ENCODE measurements around the gene TBX10. TPM values are rescaled to one million over a fixed set of nuclear protein-coding genes. Genes with fewer than 3 reads are reported as not detected.
"Not testable (repeated sequence)": the region's sequence is repeated elsewhere in the genome, so short reads cannot be mapped to it uniquely, and the experiment has no call there.

TBX10 gene
- polyA plus RNA-seq, 1 donor from 2014 or later: not detected

DNA sequence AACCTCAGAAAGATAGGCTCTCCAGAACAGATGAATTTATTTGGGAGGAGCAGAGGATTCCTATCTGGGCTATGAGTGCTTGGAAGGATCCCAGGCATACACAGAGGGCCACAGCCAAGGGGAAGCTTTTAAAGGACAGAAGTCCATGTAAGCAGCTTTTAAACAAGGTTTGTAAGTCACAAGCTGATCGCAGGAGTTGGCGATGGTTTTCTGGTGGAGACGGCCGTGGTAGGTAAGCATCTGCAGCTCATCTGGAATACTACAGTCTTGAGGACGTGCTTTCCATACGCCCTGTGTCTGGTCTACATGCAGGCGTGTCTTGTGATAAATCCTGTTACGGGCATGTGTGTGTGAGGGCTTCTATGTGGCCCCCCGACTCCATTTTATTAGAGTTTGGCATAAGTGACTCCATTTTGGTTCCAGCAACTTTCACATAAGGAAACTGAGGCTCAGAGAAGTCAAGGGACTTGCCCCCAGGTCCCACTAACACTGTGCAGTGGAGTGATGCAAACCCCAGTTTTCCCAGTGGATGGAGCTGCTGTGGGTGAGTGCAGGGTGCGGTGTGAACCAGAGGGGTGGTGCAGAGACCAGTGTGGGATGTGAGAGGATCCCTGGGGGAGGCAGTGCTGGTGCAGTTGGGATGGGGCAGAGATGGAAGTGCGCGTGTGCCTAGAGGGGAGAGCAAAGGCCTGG, 22.7 kb upstream of the TBX10 start:
- H2AFZ ChIP-seq (ENCODE audit: low read depth, low read length): no peak overlapping the region
- no peaks in the 10 kb centered on the region for H3K9me3 ChIP-seq (ENCODE audit: low read length)
- TF ChIP-seq POLR2AphosphoS5 (IDR thresholded peaks at IDR 0.05) (no peak), EZH2 (IDR thresholded peaks at IDR 0.05; ENCODE audit: borderline replicate concordance, insufficient read depth, low read length, poor library complexity, severe bottlenecking) (no peak), RAD21 (conservative IDR thresholded peaks at IDR 0.05) (no peak), SMC3 (conservative IDR thresholded peaks at IDR 0.05; ENCODE audit: poor library complexity) (no peak), MXI1 (conservative IDR thresholded peaks at IDR 0.05; ENCODE audit: poor library complexity, severe bottlenecking) (no peak), EP300 (conservative IDR thresholded peaks at IDR 0.05; ENCODE audit: poor library complexity, severe bottlenecking) (no peak), TAF1 (IDR thresholded peaks at IDR 0.05; ENCODE audit: low read depth) (no peak)
- TF ChIP-seq, protein P1, sequence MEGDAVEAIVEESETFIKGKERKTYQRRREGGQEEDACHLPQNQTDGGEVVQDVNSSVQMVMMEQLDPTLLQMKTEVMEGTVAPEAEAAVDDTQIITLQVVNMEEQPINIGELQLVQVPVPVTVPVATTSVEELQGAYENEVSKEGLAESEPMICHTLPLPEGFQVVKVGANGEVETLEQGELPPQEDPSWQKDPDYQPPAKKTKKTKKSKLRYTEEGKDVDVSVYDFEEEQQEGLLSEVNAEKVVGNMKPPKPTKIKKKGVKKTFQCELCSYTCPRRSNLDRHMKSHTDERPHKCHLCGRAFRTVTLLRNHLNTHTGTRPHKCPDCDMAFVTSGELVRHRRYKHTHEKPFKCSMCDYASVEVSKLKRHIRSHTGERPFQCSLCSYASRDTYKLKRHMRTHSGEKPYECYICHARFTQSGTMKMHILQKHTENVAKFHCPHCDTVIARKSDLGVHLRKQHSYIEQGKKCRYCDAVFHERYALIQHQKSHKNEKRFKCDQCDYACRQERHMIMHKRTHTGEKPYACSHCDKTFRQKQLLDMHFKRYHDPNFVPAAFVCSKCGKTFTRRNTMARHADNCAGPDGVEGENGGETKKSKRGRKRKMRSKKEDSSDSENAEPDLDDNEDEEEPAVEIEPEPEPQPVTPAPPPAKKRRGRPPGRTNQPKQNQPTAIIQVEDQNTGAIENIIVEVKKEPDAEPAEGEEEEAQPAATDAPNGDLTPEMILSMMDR (IDR thresholded peaks at IDR 0.05; ENCODE audit: poor library complexity, severe bottlenecking): no peak
- TF ChIP-seq, protein P2, sequence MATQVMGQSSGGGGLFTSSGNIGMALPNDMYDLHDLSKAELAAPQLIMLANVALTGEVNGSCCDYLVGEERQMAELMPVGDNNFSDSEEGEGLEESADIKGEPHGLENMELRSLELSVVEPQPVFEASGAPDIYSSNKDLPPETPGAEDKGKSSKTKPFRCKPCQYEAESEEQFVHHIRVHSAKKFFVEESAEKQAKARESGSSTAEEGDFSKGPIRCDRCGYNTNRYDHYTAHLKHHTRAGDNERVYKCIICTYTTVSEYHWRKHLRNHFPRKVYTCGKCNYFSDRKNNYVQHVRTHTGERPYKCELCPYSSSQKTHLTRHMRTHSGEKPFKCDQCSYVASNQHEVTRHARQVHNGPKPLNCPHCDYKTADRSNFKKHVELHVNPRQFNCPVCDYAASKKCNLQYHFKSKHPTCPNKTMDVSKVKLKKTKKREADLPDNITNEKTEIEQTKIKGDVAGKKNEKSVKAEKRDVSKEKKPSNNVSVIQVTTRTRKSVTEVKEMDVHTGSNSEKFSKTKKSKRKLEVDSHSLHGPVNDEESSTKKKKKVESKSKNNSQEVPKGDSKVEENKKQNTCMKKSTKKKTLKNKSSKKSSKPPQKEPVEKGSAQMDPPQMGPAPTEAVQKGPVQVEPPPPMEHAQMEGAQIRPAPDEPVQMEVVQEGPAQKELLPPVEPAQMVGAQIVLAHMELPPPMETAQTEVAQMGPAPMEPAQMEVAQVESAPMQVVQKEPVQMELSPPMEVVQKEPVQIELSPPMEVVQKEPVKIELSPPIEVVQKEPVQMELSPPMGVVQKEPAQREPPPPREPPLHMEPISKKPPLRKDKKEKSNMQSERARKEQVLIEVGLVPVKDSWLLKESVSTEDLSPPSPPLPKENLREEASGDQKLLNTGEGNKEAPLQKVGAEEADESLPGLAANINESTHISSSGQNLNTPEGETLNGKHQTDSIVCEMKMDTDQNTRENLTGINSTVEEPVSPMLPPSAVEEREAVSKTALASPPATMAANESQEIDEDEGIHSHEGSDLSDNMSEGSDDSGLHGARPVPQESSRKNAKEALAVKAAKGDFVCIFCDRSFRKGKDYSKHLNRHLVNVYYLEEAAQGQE (IDR thresholded peaks at IDR 0.05; ENCODE audit: borderline replicate concordance): no peak
- H3K27me3 ChIP-seq (ENCODE audit: insufficient read depth, low read depth, low read length): no peaks in the 10 kb centered on the region
- H3K9ac ChIP-seq (ENCODE audit: low read length): no peak overlapping the region
- H3K4me3 ChIP-seq (ENCODE audit: low read length): no peak overlapping the region
- H3F3A ChIP-seq (ENCODE audit: insufficient read depth, low read length, poor library complexity, severe bottlenecking): no peaks in the 10 kb centered on the region
- H4K20me1 ChIP-seq (ENCODE audit: insufficient read depth): no peaks in the 10 kb centered on the region
- no peak overlapping the region for H3K27ac ChIP-seq (ENCODE audit: low read length)
- no peak overlapping the region for H3K4me2 ChIP-seq (ENCODE audit: low read length)
- no peaks in the 10 kb centered on the region for H3K36me3 ChIP-seq (ENCODE audit: insufficient read depth, low read length)
- H3K9me2 ChIP-seq (ENCODE audit: insufficient read depth, low read length): no peaks in the 10 kb centered on the region
- H3K79me2 ChIP-seq (replicated peaks; ENCODE audit: insufficient read depth, low read length): no peaks in the 10 kb centered on the region

DNA sequence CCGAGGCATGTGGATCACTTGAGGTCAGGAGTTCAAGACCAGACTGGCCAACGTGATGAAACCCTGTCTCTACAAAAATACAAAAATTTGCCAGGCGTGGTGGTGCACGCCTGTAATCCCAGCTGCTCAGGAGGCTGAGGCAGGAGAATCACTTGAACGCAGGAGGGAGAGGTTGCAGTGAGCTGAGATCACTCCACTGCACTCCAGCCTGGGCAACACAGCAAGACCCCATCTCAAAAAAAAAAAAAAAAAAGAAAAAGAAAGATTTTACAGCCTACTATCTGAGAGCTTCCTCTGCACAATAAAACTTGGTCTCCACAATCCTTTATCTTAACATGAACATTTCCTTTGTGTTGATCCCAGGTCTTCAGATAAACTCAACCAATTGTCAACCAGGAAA, 21.2 kb upstream of the TBX10 start:
- not testable (repeated sequence) for H3K4me2 ChIP-seq (ENCODE audit: low read length); H3K9ac ChIP-seq (ENCODE audit: low read length); H3K27ac ChIP-seq (ENCODE audit: low read length); H3F3A ChIP-seq (ENCODE audit: insufficient read depth, low read length, poor library complexity, severe bottlenecking); H2AFZ ChIP-seq (ENCODE audit: low read depth, low read length); H4K20me1 ChIP-seq (ENCODE audit: insufficient read depth); H3K27me3 ChIP-seq (ENCODE audit: insufficient read depth, low read depth, low read length); H3K79me2 ChIP-seq (replicated peaks; ENCODE audit: insufficient read depth, low read length); H3K9me3 ChIP-seq (ENCODE audit: low read length); H3K4me3 ChIP-seq (ENCODE audit: low read length); H3K36me3 ChIP-seq (ENCODE audit: insufficient read depth, low read length); H3K9me2 ChIP-seq (ENCODE audit: insufficient read depth, low read length)

DNA sequence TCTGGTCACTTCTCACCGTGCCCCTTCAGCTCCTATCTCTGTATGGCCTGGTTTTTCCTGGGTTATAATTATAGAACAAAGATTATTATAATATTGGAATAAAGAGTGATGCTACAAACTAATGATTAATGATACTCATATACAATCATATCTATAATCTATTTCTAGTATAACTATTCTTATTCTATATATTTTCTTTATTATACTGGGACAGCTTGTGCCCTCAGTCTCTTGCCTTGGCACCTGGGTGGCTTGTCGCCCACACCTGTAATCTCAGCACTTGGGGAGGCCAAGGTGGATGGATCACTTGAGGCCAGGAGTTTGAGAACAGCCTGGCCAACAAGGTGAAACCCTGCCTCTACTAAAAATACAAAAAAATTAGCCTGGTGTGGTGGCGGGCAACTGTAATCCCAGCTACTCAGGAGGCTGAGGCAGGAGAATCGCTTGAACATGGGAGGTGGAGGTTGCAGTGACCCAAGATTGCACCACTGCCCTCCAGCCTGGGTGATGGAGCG, 20.1 kb upstream of the TBX10 start:
- H3K27ac ChIP-seq (ENCODE audit: low read length); H3K9ac ChIP-seq (ENCODE audit: low read length); H4K20me1 ChIP-seq (ENCODE audit: insufficient read depth); H3K9me3 ChIP-seq (ENCODE audit: low read length); H3K36me3 ChIP-seq (ENCODE audit: insufficient read depth, low read length); H3F3A ChIP-seq (ENCODE audit: insufficient read depth, low read length, poor library complexity, severe bottlenecking); H2AFZ ChIP-seq (ENCODE audit: low read depth, low read length); H3K4me2 ChIP-seq (ENCODE audit: low read length); H3K79me2 ChIP-seq (replicated peaks; ENCODE audit: insufficient read depth, low read length); H3K4me3 ChIP-seq (ENCODE audit: low read length); H3K27me3 ChIP-seq (ENCODE audit: insufficient read depth, low read depth, low read length); H3K9me2 ChIP-seq (ENCODE audit: insufficient read depth, low read length): not testable (repeated sequence)

All from neural cell (in vitro differentiated cells).